Endothelial cell of umbilical vein (primary cell): ENCODE measurements around the gene ZDHHC13. TPM values are rescaled to one million over a fixed set of nuclear protein-coding genes. Genes with fewer than 3 reads are reported as not detected.

Experiments used
- BruUV-seq: library from RNA; stranded (reverse); fragments of 400-500 nt; replicated peaks from 2 replicates; lab custom pipeline; 2021; lab: Mats Ljungman, UMichigan
- CTCF ChIA-PET: fragments of 300-600, 350-600 bp; sonication (Branson Sonifier 250); formaldehyde crosslinking; loops from one replicate; lab custom pipeline; 2021; ENCODE audit warnings: antibody characterized with exemption, inconsistent platforms; lab: Charles Lee
- POLR2A ChIA-PET: fragments of 300-600, 350-600 bp; sonication (Branson Sonifier 250); formaldehyde crosslinking; loops from one replicate; lab custom pipeline; 2021; ENCODE audit warnings: antibody characterized with exemption, inconsistent platforms; lab: Charles Lee
- DNase-seq: peaks from one replicate; pipeline ENCODE4 v3.0.0-alpha.2; 2011; ENCODE audit warnings: low read depth, low spot score
- FAIRE-seq: peaks from 2 replicates; lab custom pipeline; 2011; peaks lifted over from hg19 to GRCh38; lab: Jason Lieb, UNC
- H2AFZ ChIP-seq: 2 replicates; pipeline ENCODE4 v1.6.0; 2012; ENCODE audit warnings: low read depth, low read length, control low read depth, inconsistent platforms
- H3K27ac ChIP-seq: 2 replicates; pipeline ENCODE4 v1.5.1; 2011; ENCODE audit warnings: low read depth, mild to moderate bottlenecking, control low read depth, low read length, moderate library complexity; ENCODE audit not compliant: insufficient read depth
- H3K27me3 ChIP-seq, 2 experiments: 2 replicates each; pipeline versions ENCODE4 v1.6.0 to v1.6.1; 2011; ENCODE audit warnings: low read length in 2 of 2, mixed read lengths in 1 of 2; ENCODE audit not compliant: control insufficient read depth in 2 of 2, insufficient read depth in 2 of 2
- H3K36me3 ChIP-seq, 2 experiments: 2 replicates in 1 of 2; 3 replicates in 1 of 2; pipeline ENCODE4 v1.5.1; 2011; ENCODE audit warnings: low read length in 2 of 2, mild to moderate bottlenecking in 1 of 2, moderate library complexity in 1 of 2; ENCODE audit not compliant: control insufficient read depth in 2 of 2, insufficient read depth in 2 of 2; ENCODE audit errors: extremely low read depth in 1 of 2
- H3K4me1 ChIP-seq: 3 replicates; pipeline ENCODE4 v1.5.1; 2011; ENCODE audit warnings: mild to moderate bottlenecking, low read length; ENCODE audit not compliant: control insufficient read depth, insufficient read depth; ENCODE audit errors: extremely low read depth
- H3K4me2 ChIP-seq: 2 replicates; pipeline ENCODE4 v1.6.1; 2011; ENCODE audit warnings: low read length, control low read depth, mixed read lengths; ENCODE audit not compliant: insufficient read depth
- H3K4me3 ChIP-seq, 3 experiments: fragments of 200-600 bp in 1 of 3; sonication (generic), shearing (Covaris generic) in 1 of 3; replicated peaks in 1 of 3; 2 replicates each; pipeline ENCODE4 v1.5.1; 2011 to 2016; ENCODE audit warnings: control low read depth in 3 of 3, low read length in 3 of 3, mild to moderate bottlenecking in 2 of 3, inconsistent platforms in 1 of 3, low read depth in 1 of 3, moderate library complexity in 1 of 3; ENCODE audit not compliant: insufficient read depth in 1 of 3
- H3K79me2 ChIP-seq: 2 replicates; pipeline ENCODE4 v1.6.0; 2012; ENCODE audit warnings: low read length, inconsistent platforms; ENCODE audit not compliant: control insufficient read depth, insufficient read depth
- H3K9ac ChIP-seq: replicated peaks from 2 replicates; pipeline ENCODE3; 2011; ENCODE audit warnings: low read length, control low read depth; ENCODE audit not compliant: insufficient read depth; ENCODE audit errors: extremely low read depth
- H3K9me1 ChIP-seq: replicated peaks from 3 replicates; pipeline ENCODE4 v1.6.0; 2011; ENCODE audit warnings: mild to moderate bottlenecking, low read length; ENCODE audit not compliant: control insufficient read depth, insufficient read depth; ENCODE audit errors: extremely low read depth
- H3K9me3 ChIP-seq: replicated peaks from 2 replicates; pipeline ENCODE4 v1.5.1; 2012; ENCODE audit warnings: low read length, inconsistent platforms; ENCODE audit not compliant: control insufficient read depth, insufficient read depth
- H4K20me1 ChIP-seq: replicated peaks from 2 replicates; pipeline ENCODE3; 2011; ENCODE audit warnings: mild to moderate bottlenecking, low read length; ENCODE audit not compliant: control insufficient read depth, insufficient read depth; ENCODE audit errors: extremely low read depth
- CTCF ChIP-seq, 2 donors: IDR thresholded peaks; 1 replicate in 1 of 2; 2 replicates in 1 of 2; pipeline ENCODE4 v1.5.1; 2011; ENCODE audit warnings: low read length in 2 of 2, mild to moderate bottlenecking in 2 of 2, moderate library complexity in 2 of 2, control low read depth in 1 of 2, inconsistent platforms in 1 of 2, low read depth in 1 of 2; ENCODE audit not compliant: insufficient read depth in 1 of 2; ENCODE audit errors: extremely low read depth in 1 of 2
- EZH2 ChIP-seq: IDR thresholded peaks from 2 replicates; pipeline ENCODE4 v1.6.1; 2012; ENCODE audit warnings: borderline replicate concordance, low read depth, mild to moderate bottlenecking, moderate library complexity, low read length, inconsistent platforms; ENCODE audit not compliant: severe bottlenecking
- FOS ChIP-seq: IDR thresholded peaks from 2 replicates; pipeline ENCODE4 v1.6.1; 2011; ENCODE audit warnings: mild to moderate bottlenecking, low read length, moderate library complexity, borderline replicate concordance; ENCODE audit not compliant: insufficient read depth
- GATA2 ChIP-seq: IDR thresholded peaks from 2 replicates; pipeline ENCODE4 v1.7.0; 2011; ENCODE audit warnings: low read depth, mild to moderate bottlenecking, moderate library complexity, mixed read lengths, low read length; ENCODE audit not compliant: insufficient read length, insufficient read depth
- JUN ChIP-seq: IDR thresholded peaks from 2 replicates; pipeline ENCODE4 v1.6.1; 2011; ENCODE audit warnings: borderline replicate concordance, low read depth; ENCODE audit not compliant: insufficient read length, insufficient read depth
- MYC ChIP-seq: IDR thresholded peaks from one replicate; pipeline ENCODE4 v1.6.1; 2011; ENCODE audit warnings: mild to moderate bottlenecking, low read depth, low read length
- POLR2A ChIP-seq: IDR thresholded peaks from 2 replicates; pipeline ENCODE4 v1.6.1; 2012; ENCODE audit warnings: low read depth, mild to moderate bottlenecking, control low read depth, low read length
- POLR2AphosphoS5 ChIP-seq: IDR thresholded peaks from 2 replicates; pipeline ENCODE4 v1.6.1; 2012; ENCODE audit warnings: low read depth, mild to moderate bottlenecking, control low read depth, low read length, moderate library complexity; ENCODE audit not compliant: insufficient read depth
- dilution Hi-C: fragments of 300-500 bp; cut with MboI; formaldehyde crosslinking; loops from one replicate; pipeline ENCODE4 v1.15.0; 2019; ENCODE audit warnings: low sequenced_read_pairs; ENCODE audit not compliant: extremely low pct_ligation_motif_present
- intact Hi-C: fragments of 100-400 bp; cut with micrococcal nuclease; formaldehyde crosslinking; loops from one replicate; pipeline ENCODE4 v1.10.0; 2022
- polyA plus RNA-seq, 4 experiments: library from polyadenylated mRNA; depleted of rRNA in 3 of 4; stranded (reverse) in 3 of 4; unstranded in 1 of 4; fragments of >200 nt; gene quantifications; 2 replicates each; pipeline versions ENCODE4 v1.2.1 to v1.2.3, GENCODE V29; 2011 to 2012; ENCODE audit warnings: missing spikeins in 1 of 4
- total RNA-seq: library from RNA; stranded (reverse); gene quantifications from 2 replicates; pipeline ENCODE4 v1.2.3, GENCODE V29; 2021
- TF ChIP-seq, protein P1 (sequence below): IDR thresholded peaks from 2 replicates; pipeline ENCODE4 v1.6.1; 2011; ENCODE audit not compliant: insufficient read depth, insufficient read length

The ZDHHC13 gene
- total and polyA plus RNA-seq, 2 donors (not counting 3 experiments of a cell fraction or from before 2014, with no cell fraction given) = 37.4 to 52.9 TPM

- intact Hi-C loops = loop anchor here (10.0 kb wide), 1 partner anchor 387 kb away; no protein-coding TSS in a partner anchor
- no peaks in the 10 kb centered on the region for H3K9me1 ChIP-seq
- peaks cover 9% of the 10 kb centered on the region for H3K4me1 ChIP-seq
- H3K36me3 ChIP-seq = peaks cover 18 to 39% of the 10 kb centered on the region in 2 experiments
- H2AFZ ChIP-seq = no peak overlapping the region
- POLR2A ChIA-PET = no interaction called here
- H4K20me1 ChIP-seq = no peaks in the 10 kb centered on the region
- DNase-seq = no peak
- H3K4me3 ChIP-seq = no peak overlapping the region
- TF ChIP-seq, protein P1, sequence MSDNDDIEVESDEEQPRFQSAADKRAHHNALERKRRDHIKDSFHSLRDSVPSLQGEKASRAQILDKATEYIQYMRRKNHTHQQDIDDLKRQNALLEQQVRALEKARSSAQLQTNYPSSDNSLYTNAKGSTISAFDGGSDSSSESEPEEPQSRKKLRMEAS = no peak
- TF ChIP-seq FOS (no peak), POLR2A (no peak), GATA2 (no peak), EZH2 (no peak), POLR2AphosphoS5 (no peak), CTCF (IDR thresholded peaks at IDR 0.05; ENCODE audit: extremely low read depth in 1 of 2, insufficient read depth in 1 of 2, low read depth in 1 of 2, low read length in 2 of 2) (no peak), MYC (no peak), JUN (no peak)
- FAIRE-seq = no peak
- BruUV-seq = no TSS peak
- H3K79me2 ChIP-seq = no peaks in the 10 kb centered on the region
- H3K4me2 ChIP-seq = no peak overlapping the region
- no peaks in the 10 kb centered on the region for H3K27me3 ChIP-seq
- H3K9me3 ChIP-seq = no peaks in the 10 kb centered on the region
- no peak overlapping the region for H3K9ac ChIP-seq
- dilution Hi-C loops = no loop called here
- H3K27ac ChIP-seq = no peak overlapping the region
- CTCF ChIA-PET = interaction anchor here (1.3 to 4.7 kb wide), 3 partner anchors 70 to 97 kb away, joined by 5 to 31 read pairs (median 21); no protein-coding TSS in a partner anchor
These were observed 51.1 kb downstream of the ZDHHC13 start for GRCh38 chr11:19168090-19168489.
